Measurements from ENCODE around the gene TYMS. TPM values are rescaled to one million over a fixed set of nuclear protein-coding genes. Genes with fewer than 3 reads are reported as not detected.

Gene TYMS
- total and polyA plus RNA-seq, 2 donors (not counting 1 experiment from before 2014, with no cell fraction given): 0.34 to 1.1 TPM

- intact Hi-C loops (cut with micrococcal nuclease): loop anchor here (5.0 kb wide), 1 partner anchor 445 kb away; the partner anchor contains the start of gene THOC1
- peak within 1 kb of the TSS; percentile 71 for H3K9ac ChIP-seq (ENCODE audit: low read length)
- H3K9me3 ChIP-seq (ENCODE audit: control extremely low read depth in 1 of 3, control insufficient read depth in 2 of 3, insufficient read depth in 1 of 3, low read length in 2 of 3): peaks cover 0 to 12% (median 2%) of the 10 kb centered on the region in 3 donors
- H3K4me3 Mint-ChIP-seq: peak within 1 kb of the TSS; percentile 80
- DNase-seq (peak; percentile 80), ATAC-seq (ENCODE audit: low read depth) (peak; percentile 90)
- H3K4me1 Mint-ChIP-seq: peaks cover 12% of the 10 kb centered on the region
- H3K27me3 Mint-ChIP-seq: peaks cover 4% of the 10 kb centered on the region
- no peaks in the 10 kb centered on the region for H3K36me3 ChIP-seq (replicated peaks in 1 of 2; ENCODE audit: control extremely low read depth in 1 of 2, control insufficient read depth in 1 of 2, extremely low read depth in 1 of 2, insufficient read depth in 2 of 2, low read length in 1 of 2)
- WGBS (ENCODE audit: insufficient coverage): 11% methylated on average over 88 of the region's 91 CpGs
- ChIA-PET POLR2A (no interaction called here), CTCF (interaction anchor here (0.9 kb wide), 1 partner anchor 118 kb away, joined by 3 read pairs; no protein-coding TSS in a partner anchor)
- H2AFZ ChIP-seq (ENCODE audit: insufficient read depth, low read depth, low read length, poor library complexity, severe bottlenecking): peak within 1 kb of the TSS; percentile 66
- H3K4me1 ChIP-seq (ENCODE audit: control insufficient read depth in 2 of 2, insufficient read depth in 2 of 2, low read length in 2 of 2): peaks cover 8 to 15% of the 10 kb centered on the region in 2 donors
- TF ChIP-seq, protein P1, sequence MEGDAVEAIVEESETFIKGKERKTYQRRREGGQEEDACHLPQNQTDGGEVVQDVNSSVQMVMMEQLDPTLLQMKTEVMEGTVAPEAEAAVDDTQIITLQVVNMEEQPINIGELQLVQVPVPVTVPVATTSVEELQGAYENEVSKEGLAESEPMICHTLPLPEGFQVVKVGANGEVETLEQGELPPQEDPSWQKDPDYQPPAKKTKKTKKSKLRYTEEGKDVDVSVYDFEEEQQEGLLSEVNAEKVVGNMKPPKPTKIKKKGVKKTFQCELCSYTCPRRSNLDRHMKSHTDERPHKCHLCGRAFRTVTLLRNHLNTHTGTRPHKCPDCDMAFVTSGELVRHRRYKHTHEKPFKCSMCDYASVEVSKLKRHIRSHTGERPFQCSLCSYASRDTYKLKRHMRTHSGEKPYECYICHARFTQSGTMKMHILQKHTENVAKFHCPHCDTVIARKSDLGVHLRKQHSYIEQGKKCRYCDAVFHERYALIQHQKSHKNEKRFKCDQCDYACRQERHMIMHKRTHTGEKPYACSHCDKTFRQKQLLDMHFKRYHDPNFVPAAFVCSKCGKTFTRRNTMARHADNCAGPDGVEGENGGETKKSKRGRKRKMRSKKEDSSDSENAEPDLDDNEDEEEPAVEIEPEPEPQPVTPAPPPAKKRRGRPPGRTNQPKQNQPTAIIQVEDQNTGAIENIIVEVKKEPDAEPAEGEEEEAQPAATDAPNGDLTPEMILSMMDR (IDR thresholded peaks at IDR 0.05): peak; percentile 52
- no peak for TF ChIP-seq EZH2 (IDR thresholded peaks at IDR 0.05; ENCODE audit: borderline replicate concordance, insufficient read depth, low read depth, low read length, poor library complexity, severe bottlenecking)
- H3K4me3 ChIP-seq (ENCODE audit: control extremely low read depth in 1 of 5, extremely low read depth in 1 of 5, insufficient read depth in 1 of 5, low read depth in 2 of 5, low read length in 4 of 5): peak within 1 kb of the TSS; percentile 45 to 78 (median 53)
- peak within 1 kb of the TSS in 1 of 2 donors; percentile 55 for H3K27ac ChIP-seq (ENCODE audit: low read length in 2 of 2)
- H4K20me1 ChIP-seq (ENCODE audit: control insufficient read depth, insufficient read depth, low read length, poor library complexity, severe bottlenecking): no peaks in the 10 kb centered on the region
- H3K9me3 Mint-ChIP-seq (ENCODE audit: insufficient read depth): no peaks in the 10 kb centered on the region
- no peaks in the 10 kb centered on the region for H3K79me2 ChIP-seq (ENCODE audit: control insufficient read depth, insufficient read depth, low read length)
- H3K4me2 ChIP-seq (replicated peaks; ENCODE audit: low read depth, low read length, poor library complexity, severe bottlenecking): peak within 1 kb of the TSS; percentile 82
- peaks cover 0 to 15% (median 0%) of the 10 kb centered on the region in 4 experiments for H3K27me3 ChIP-seq (replicated peaks in 1 of 4; ENCODE audit: control extremely low read depth in 1 of 4, control insufficient read depth in 3 of 4, insufficient read depth in 4 of 4, low read length in 3 of 4)
- peak within 1 kb of the TSS; percentile 82 for H3K27ac Mint-ChIP-seq
These were observed 55.1 kb downstream of the TYMS start, which contains the start of gene ENOSF1 for GRCh38 chr18:712401-713134. ENOSF1 (minus strand) TSS chr18:712630; CDS start chr18:712587, 43 bp downstream.

GRCh38 chr18:713135-713490 lies 55.7 kb downstream of the TYMS start:
- no peaks in the 10 kb centered on the region for H4K20me1 ChIP-seq (ENCODE audit: control insufficient read depth, insufficient read depth, low read length, poor library complexity, severe bottlenecking)
- H3K9ac ChIP-seq (ENCODE audit: low read length): no peak overlapping the region
- Mint-ChIP-seq H3K4me1 (peaks cover 12% of the 10 kb centered on the region), H3K27ac (no peak overlapping the region), H3K4me3 (peak overlapping the region; percentile 70), H3K9me3 (ENCODE audit: insufficient read depth) (no peaks in the 10 kb centered on the region), H3K27me3 (peaks cover 4% of the 10 kb centered on the region)
- H3K27ac ChIP-seq (ENCODE audit: low read length in 2 of 2): no peak overlapping the region
- TF ChIP-seq, protein P1 (IDR thresholded peaks at IDR 0.05): no peak
- TF ChIP-seq EZH2 (IDR thresholded peaks at IDR 0.05; ENCODE audit: borderline replicate concordance, insufficient read depth, low read depth, low read length, poor library complexity, severe bottlenecking): no peak
- CTCF ChIA-PET: interaction anchor here (0.9 kb wide), 1 partner anchor 118 kb away, joined by 3 read pairs; no protein-coding TSS in a partner anchor
- peaks cover 0 to 15% (median 0%) of the 10 kb centered on the region in 4 experiments for H3K27me3 ChIP-seq (replicated peaks in 1 of 4; ENCODE audit: control extremely low read depth in 1 of 4, control insufficient read depth in 3 of 4, insufficient read depth in 4 of 4, low read length in 3 of 4)
- POLR2A ChIA-PET: no interaction called here
- peaks cover 8 to 15% of the 10 kb centered on the region in 2 donors for H3K4me1 ChIP-seq (ENCODE audit: control insufficient read depth in 2 of 2, insufficient read depth in 2 of 2, low read length in 2 of 2)
- no peak overlapping the region for H3K4me3 ChIP-seq (ENCODE audit: control extremely low read depth in 1 of 5, extremely low read depth in 1 of 5, insufficient read depth in 1 of 5, low read depth in 2 of 5, low read length in 4 of 5)
- H3K4me2 ChIP-seq (replicated peaks; ENCODE audit: low read depth, low read length, poor library complexity, severe bottlenecking): no peak overlapping the region
- ATAC-seq (ENCODE audit: low read depth) (no peak), DNase-seq (no peak)
- H3K79me2 ChIP-seq (ENCODE audit: control insufficient read depth, insufficient read depth, low read length): no peaks in the 10 kb centered on the region
- intact Hi-C loops (cut with micrococcal nuclease): loop anchor here (5.0 kb wide), 1 partner anchor 446 kb away; the partner anchor contains the start of gene THOC1
- H2AFZ ChIP-seq (ENCODE audit: insufficient read depth, low read depth, low read length, poor library complexity, severe bottlenecking): no peak overlapping the region
- no peaks in the 10 kb centered on the region for H3K36me3 ChIP-seq (replicated peaks in 1 of 2; ENCODE audit: control extremely low read depth in 1 of 2, control insufficient read depth in 1 of 2, extremely low read depth in 1 of 2, insufficient read depth in 2 of 2, low read length in 1 of 2)
- H3K9me3 ChIP-seq (ENCODE audit: control extremely low read depth in 1 of 3, control insufficient read depth in 2 of 3, insufficient read depth in 1 of 3, low read length in 2 of 3): peaks cover 0 to 12% (median 2%) of the 10 kb centered on the region in 3 donors
- WGBS (ENCODE audit: insufficient coverage): 90% methylated on average over 19 of the region's 23 CpGs
